CD4-positive, CD25-positive, alpha-beta regulatory T cell (primary cell): ENCODE results near the gene RHOC. TPM values are rescaled to one million over a fixed set of nuclear protein-coding genes. Genes with fewer than 3 reads are reported as not detected.

ENCODE experiments used
- ATAC-seq, 2 donors: fragments of 150-1000 bp; cut with Tn5 transposase; one replicate each; pipeline ENCODE4 v1.10.0; 2021; ENCODE audit warnings: low read depth in 2 of 2, moderate number of reproducible peaks in 2 of 2, moderate library complexity in 1 of 2
- DNase-seq, 3 donors: peaks; one replicate each; pipeline versions ENCODE4 v3.0.0 to v3.0.0-alpha.2; 2012 to 2022; ENCODE audit warnings: mixed read lengths in 1 of 3
- H3K27ac ChIP-seq: one replicate; pipeline ENCODE4 v1.7.0; 2013; ENCODE audit warnings: mild to moderate bottlenecking, low read length; ENCODE audit not compliant: insufficient read depth, poor library complexity, severe bottlenecking
- H3K27me3 ChIP-seq: one replicate; pipeline ENCODE4 v1.7.0; 2013; ENCODE audit warnings: low read length; ENCODE audit not compliant: control insufficient read depth, insufficient read depth
- H3K36me3 ChIP-seq: one replicate; pipeline ENCODE4 v1.7.0; 2013; ENCODE audit warnings: mild to moderate bottlenecking, low read length, moderate library complexity; ENCODE audit not compliant: control insufficient read depth, insufficient read depth
- H3K4me1 ChIP-seq: 2 replicates; pipeline ENCODE4 v1.7.0; 2013; ENCODE audit warnings: mild to moderate bottlenecking, low read length; ENCODE audit not compliant: insufficient read depth, control insufficient read depth, poor library complexity, severe bottlenecking
- H3K4me3 ChIP-seq: one replicate; pipeline ENCODE4 v1.7.0; 2013; ENCODE audit warnings: low read depth, mild to moderate bottlenecking, low read length, moderate library complexity
- H3K9me3 ChIP-seq, 2 experiments: 1 replicate in 1 of 2; 2 replicates in 1 of 2; pipeline ENCODE4 v1.7.0; 2013; ENCODE audit warnings: low read length in 2 of 2, mild to moderate bottlenecking in 1 of 2, moderate library complexity in 1 of 2; ENCODE audit not compliant: control insufficient read depth in 2 of 2
- H3K27ac Mint-ChIP-seq, 3 donors: one replicate each; pipeline ENCODE4 v1.8.0; 2020 to 2022; ENCODE audit warnings: mild to moderate bottlenecking in 3 of 3, mixed read lengths in 3 of 3, moderate library complexity in 2 of 3
- H3K27me3 Mint-ChIP-seq: one replicate; pipeline ENCODE4 v1.8.0; 2022; ENCODE audit warnings: mild to moderate bottlenecking, mixed read lengths
- H3K36me3 Mint-ChIP-seq: one replicate; pipeline ENCODE4 v1.8.0; 2020; ENCODE audit warnings: mixed read lengths
- H3K4me1 Mint-ChIP-seq, 4 donors: one replicate each; pipeline ENCODE4 v1.8.0; 2020 to 2022; ENCODE audit warnings: mixed read lengths in 4 of 4, mild to moderate bottlenecking in 1 of 4
- H3K4me3 Mint-ChIP-seq, 4 donors: one replicate each; pipeline ENCODE4 v1.8.0; 2020 to 2022; ENCODE audit warnings: mild to moderate bottlenecking in 4 of 4, mixed read lengths in 4 of 4, moderate library complexity in 3 of 4
- H3K9me3 Mint-ChIP-seq, 7 donors: one replicate each; pipeline ENCODE4 v1.8.0; 2020 to 2022; ENCODE audit warnings: mixed read lengths in 7 of 7, mild to moderate bottlenecking in 3 of 7, moderate library complexity in 2 of 7
- polyA plus RNA-seq, 4 donors: library from polyadenylated mRNA; unstranded; fragments of 300-500 nt; fragmentation: Illumina TruSeq; gene quantifications; one replicate each; pipeline ENCODE4 v1.2.3, GENCODE V29; 2021
- total RNA-seq: library from RNA; stranded (reverse); gene quantifications from one replicate; pipeline ENCODE4 v1.2.3, GENCODE V29; 2022

Gene RHOC
- 17.4 TPM for total RNA-seq
- 10 to 100 TPM; 20.1 to 34.1 (median 28.9) TPM for polyA plus RNA-seq

DNA sequence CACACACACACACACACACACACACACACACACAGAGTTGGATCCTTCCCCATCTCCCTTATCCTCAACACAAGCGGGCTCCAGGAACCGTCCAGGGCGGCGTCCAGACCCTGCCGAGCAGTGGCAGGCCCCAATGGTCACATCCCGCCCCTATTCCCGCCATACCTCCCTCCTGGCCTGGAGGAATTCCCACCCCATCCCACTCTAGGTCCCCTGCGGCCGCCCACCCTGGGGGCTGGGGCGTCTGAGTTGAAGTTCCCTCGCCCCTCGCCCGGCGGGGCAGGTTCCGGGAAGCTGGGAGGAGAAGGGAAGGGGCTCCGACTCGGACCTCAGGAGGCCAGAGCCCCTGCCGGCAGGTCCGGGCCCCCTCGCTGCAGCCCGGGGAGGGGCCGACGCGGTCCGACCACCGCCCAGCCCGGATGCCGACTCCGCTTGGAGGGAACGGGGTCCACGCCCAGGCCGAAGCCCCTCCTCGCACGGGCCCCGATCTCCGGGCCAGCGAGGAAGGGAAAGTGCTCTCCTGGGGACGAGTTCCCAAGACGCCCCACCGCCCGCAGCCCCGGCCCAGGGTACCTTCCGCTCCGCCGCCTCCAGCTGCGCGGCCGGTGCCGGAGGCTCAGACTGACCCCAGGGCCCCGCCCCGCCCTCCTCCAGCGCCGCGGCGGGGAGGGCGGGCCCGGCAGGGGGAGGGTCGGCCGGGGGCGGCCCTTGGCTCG is at the start of gene RHOC:
TSS of gene RHOC (minus strand) at position 623 of the 716 bp plus-strand sequence. CDS start 3,328 bp downstream, outside the sequence.
- H3K4me1 Mint-ChIP-seq = peaks cover 11 to 39% (median 26%) of the 10 kb centered on the region in 4 donors
- no peaks in the 10 kb centered on the region for H3K27me3 ChIP-seq
- ATAC-seq = peak; percentile 30 to 36

DNA sequence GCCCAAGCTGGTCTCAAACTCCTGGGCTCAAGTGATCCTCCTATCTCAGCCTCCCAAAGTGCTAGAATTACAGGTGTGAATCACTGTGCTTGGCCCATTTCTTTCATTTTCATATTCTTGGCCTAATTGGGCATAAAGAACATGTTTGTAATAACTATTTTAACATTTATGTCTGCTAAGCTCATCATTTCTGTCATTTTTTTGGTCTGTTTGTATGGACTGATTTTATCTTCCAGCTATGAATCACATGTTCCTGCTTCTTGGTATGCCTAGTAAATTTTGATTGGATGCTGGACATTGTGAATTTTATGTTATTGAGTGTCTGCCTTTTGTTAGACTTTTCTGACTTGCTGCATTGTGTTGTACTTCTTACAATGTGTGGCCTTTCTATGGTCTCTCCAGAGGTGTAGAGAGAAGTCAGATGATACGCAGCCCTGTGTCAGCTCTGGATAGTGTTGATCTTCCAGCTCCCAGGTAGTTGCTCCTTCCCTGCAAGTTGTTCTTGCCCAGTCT is 47.2 kb upstream of the RHOC start:
- Histone ChIP-seq H3K4me3 (no peak overlapping the region), H3K9me3 (peaks cover 4 to 9% of the 10 kb centered on the region in 2 experiments), H3K4me1 (no peaks in the 10 kb centered on the region), H3K36me3 (no peaks in the 10 kb centered on the region), H3K27ac (no peak overlapping the region), H3K27me3 (peaks cover 3% of the 10 kb centered on the region)
- no peak overlapping the region for H3K4me3 Mint-ChIP-seq
- ATAC-seq = no peak
- no peaks in the 10 kb centered on the region for H3K36me3 Mint-ChIP-seq
- H3K4me1 Mint-ChIP-seq = no peaks in the 10 kb centered on the region
- DNase-seq = no peak
- H3K9me3 Mint-ChIP-seq = peaks cover 0 to 10% (median 5%) of the 10 kb centered on the region in 7 donors
- no peak overlapping the region for H3K27ac Mint-ChIP-seq
- H3K27me3 Mint-ChIP-seq = peaks cover 58% of the 10 kb centered on the region

More for the DNA sequence above, at the start of gene RHOC:
- peaks cover 14% of the 10 kb centered on the region for H3K27me3 Mint-ChIP-seq
- peak within 1 kb of the TSS in 2 of 3 donors; percentile 43 to 75 for H3K27ac Mint-ChIP-seq
- peak in 2 of 3 donors; percentile 29 to 50 for DNase-seq
- peaks cover 33% of the 10 kb centered on the region for H3K4me1 ChIP-seq
- no peak within 1 kb of the TSS for H3K27ac ChIP-seq
- H3K4me3 Mint-ChIP-seq = peak within 1 kb of the TSS; percentile 82 to 94 (median 89)
- H3K9me3 Mint-ChIP-seq = peaks cover 0 to 2% (median 0%) of the 10 kb centered on the region in 7 donors
- H3K4me3 ChIP-seq = peak within 1 kb of the TSS; percentile 7
- H3K9me3 ChIP-seq = no peaks in the 10 kb centered on the region
- no peaks in the 10 kb centered on the region for H3K36me3 ChIP-seq
- no peaks in the 10 kb centered on the region for H3K36me3 Mint-ChIP-seq

DNA sequence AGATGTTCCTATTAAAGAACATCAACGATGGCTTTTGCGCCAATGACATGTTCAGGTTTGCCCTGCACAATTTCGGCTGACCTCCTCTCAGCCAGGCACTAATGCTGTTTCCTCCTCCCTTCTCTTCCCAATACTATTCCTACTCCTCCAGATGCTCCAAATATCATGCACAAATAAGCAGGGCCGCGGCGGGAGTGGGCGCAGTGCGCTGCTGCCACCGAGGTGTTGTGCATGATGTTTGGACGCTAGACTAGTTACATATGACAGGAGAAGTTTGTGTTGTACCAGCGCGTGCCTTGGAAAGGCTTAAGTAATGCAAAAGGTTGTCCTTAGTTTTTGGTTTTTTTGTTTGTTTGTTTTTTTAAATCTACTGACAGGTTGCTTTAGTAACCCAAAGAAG is 41.5 kb upstream of the RHOC start:
- peaks cover 0 to 7% (median 0%) of the 10 kb centered on the region in 4 donors for H3K4me1 Mint-ChIP-seq

DNA sequence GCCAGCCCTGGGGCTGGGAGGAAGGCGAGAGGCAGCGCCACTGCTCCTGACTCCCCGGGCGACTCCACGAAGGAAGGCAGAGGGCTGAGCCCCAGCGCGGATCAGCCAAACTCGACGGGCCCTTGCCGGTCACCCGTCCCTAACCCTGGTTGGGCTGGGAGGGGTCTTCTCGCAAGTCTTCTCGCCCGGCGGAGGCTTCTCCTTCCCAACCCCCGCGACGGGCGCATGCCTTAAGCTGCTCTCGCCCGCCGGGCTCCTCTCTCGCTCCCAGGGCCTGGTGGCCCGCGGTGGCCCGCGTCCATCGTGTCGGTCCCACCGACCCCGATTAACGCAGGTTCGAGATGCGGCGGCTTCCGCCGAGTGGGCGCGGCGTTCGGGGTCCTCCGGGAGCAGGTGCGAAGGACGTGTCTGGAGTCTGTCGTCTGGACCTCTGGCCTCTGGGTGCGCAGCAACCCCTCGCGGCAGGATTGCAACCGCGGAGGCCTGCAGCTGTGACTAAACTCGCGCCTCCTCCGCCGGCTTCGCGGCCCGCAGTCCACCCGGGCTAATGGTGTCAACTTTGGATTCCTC is 37.2 kb upstream of the RHOC start:
- Mint-ChIP-seq H3K27ac (no peak overlapping the region), H3K4me1 (peaks cover 0 to 10% (median 0%) of the 10 kb centered on the region in 4 donors), H3K36me3 (no peaks in the 10 kb centered on the region), H3K27me3 (peaks cover 68% of the 10 kb centered on the region), H3K4me3 (peak overlapping the region in 1 of 4 donors; percentile 52), H3K9me3 (peaks cover 0 to 12% (median 1%) of the 10 kb centered on the region in 7 donors)
- no peak overlapping the region for H3K4me3 ChIP-seq
- H3K36me3 ChIP-seq = no peaks in the 10 kb centered on the region
- H3K27me3 ChIP-seq = peaks cover 18% of the 10 kb centered on the region
- H3K9me3 ChIP-seq = no peaks in the 10 kb centered on the region
- DNase-seq (no peak), ATAC-seq (no peak)
- no peak overlapping the region for H3K27ac ChIP-seq
- no peaks in the 10 kb centered on the region for H3K4me1 ChIP-seq

More for the DNA sequence above, 41.5 kb upstream of the RHOC start:
- Mint-ChIP-seq H3K27me3 (peaks cover 64% of the 10 kb centered on the region), H3K27ac (no peak overlapping the region), H3K4me3 (no peak overlapping the region), H3K9me3 (peaks cover 0 to 10% (median 2%) of the 10 kb centered on the region in 7 donors), H3K36me3 (no peaks in the 10 kb centered on the region)
- H3K9me3 ChIP-seq = no peaks in the 10 kb centered on the region
- ATAC-seq (no peak), DNase-seq (no peak)
- peaks cover 2% of the 10 kb centered on the region for H3K27me3 ChIP-seq
- no peak overlapping the region for H3K27ac ChIP-seq
- no peak overlapping the region for H3K4me3 ChIP-seq
- no peaks in the 10 kb centered on the region for H3K4me1 ChIP-seq
- no peaks in the 10 kb centered on the region for H3K36me3 ChIP-seq

DNA sequence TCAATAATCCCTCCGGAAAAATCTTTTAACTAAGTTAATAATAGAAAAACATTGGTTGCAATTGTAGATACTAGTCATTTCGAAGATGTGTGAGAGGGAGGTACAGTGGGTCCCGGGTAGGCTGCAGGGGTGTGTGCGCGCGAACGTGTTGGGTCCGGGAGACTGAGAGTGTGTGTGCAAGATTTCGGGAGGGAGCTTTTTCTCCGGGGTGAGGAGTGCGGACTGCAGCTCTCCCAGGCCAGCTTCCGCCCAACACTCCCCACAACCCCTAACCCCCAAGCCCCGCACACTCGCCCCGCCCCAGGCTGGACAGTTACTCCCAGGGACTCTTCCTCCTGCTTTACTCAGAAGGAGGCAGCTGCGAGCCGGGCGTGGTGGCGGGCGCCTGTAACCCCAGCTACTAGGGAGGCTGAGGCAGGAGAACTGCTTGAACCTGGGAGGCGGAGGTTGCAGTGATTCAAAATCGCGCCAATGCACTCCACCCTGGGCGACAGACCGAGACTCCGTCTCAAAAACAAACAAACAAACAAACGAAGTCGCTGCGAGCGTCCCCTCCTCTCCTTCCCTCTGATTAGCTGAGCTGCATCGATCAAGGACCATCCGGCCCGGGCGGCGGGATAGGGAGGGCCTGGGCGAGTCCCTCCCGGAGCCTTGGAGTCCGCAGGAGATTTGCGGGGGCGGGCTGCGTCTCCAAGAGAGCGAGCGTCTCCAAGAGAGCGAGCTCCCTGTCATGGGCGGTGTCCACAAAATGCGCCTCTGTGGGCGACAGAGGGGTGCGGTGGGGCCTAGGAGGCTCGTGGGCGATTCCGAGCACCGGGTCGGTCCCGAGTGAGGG is 36.5 kb upstream of the RHOC start:
- no peak overlapping the region for H3K27ac Mint-ChIP-seq
- Histone ChIP-seq H3K27me3 (peaks cover 22% of the 10 kb centered on the region), H3K27ac (no peak overlapping the region), H3K36me3 (no peaks in the 10 kb centered on the region), H3K4me3 (no peak overlapping the region), H3K4me1 (no peaks in the 10 kb centered on the region), H3K9me3 (no peaks in the 10 kb centered on the region)
- ATAC-seq = no peak
- no peak for DNase-seq
- peaks cover 70% of the 10 kb centered on the region for H3K27me3 Mint-ChIP-seq
- H3K4me1 Mint-ChIP-seq = peaks cover 0 to 10% (median 0%) of the 10 kb centered on the region in 4 donors
- peak overlapping the region in 1 of 4 donors; percentile 52 for H3K4me3 Mint-ChIP-seq
- peaks cover 0 to 12% (median 1%) of the 10 kb centered on the region in 7 donors for H3K9me3 Mint-ChIP-seq
- H3K36me3 Mint-ChIP-seq = no peaks in the 10 kb centered on the region

DNA sequence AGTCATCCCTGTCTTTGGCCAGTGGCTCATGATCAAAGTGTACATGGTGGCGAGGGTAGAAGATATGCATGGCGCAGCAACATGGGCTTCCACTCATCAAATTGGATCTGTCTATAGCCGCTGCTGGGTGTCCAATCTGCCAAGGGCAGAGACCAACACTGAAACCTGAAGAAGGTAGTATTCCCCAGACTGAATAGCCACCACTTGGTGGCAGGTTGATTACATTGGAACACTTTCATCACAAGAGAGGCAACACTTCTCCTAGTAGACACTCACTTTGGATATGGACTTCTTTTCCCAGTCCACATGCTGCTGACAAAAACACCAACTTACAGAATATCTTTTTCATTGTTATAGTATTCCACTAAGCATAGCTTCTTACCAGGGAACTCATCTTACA is 30.6 kb upstream of the RHOC start:
- Mint-ChIP-seq H3K27me3 (peaks cover 34% of the 10 kb centered on the region), H3K36me3 (no peaks in the 10 kb centered on the region), H3K4me3 (no peak overlapping the region), H3K27ac (no peak overlapping the region), H3K4me1 (no peaks in the 10 kb centered on the region), H3K9me3 (peaks cover 0 to 3% (median 0%) of the 10 kb centered on the region in 7 donors)
- peaks cover 26% of the 10 kb centered on the region for H3K27me3 ChIP-seq
- DNase-seq = no peak
- no peaks in the 10 kb centered on the region for H3K9me3 ChIP-seq
- ATAC-seq = no peak
- H3K4me3 ChIP-seq = no peak overlapping the region
- H3K27ac ChIP-seq = no peak overlapping the region
- H3K4me1 ChIP-seq = no peaks in the 10 kb centered on the region
- H3K36me3 ChIP-seq = no peaks in the 10 kb centered on the region

DNA sequence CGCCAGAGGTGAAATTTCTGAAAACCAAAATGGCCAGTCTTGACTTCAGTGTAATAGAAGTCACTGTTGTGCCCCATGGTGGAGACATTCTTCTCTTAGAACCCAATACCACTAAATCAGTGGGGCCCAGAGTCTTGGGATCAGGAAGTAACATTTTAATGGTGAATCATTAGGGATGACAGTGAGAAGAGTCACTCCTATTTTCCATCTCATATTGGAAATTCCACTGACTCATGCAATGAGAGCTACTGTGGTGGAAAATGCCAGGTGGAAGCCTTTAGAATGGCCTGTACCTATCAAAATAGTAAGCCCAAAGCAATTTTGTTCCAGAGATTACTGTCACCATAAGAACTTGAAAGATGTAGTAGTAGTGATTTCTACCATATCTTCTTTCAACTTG is 28.8 kb upstream of the RHOC start:
- no peak for ATAC-seq
- Mint-ChIP-seq H3K36me3 (no peaks in the 10 kb centered on the region), H3K4me1 (no peaks in the 10 kb centered on the region), H3K27ac (no peak overlapping the region), H3K9me3 (peaks cover 0 to 3% (median 0%) of the 10 kb centered on the region in 7 donors), H3K27me3 (peaks cover 28% of the 10 kb centered on the region), H3K4me3 (no peak overlapping the region)
- Histone ChIP-seq H3K36me3 (no peaks in the 10 kb centered on the region), H3K9me3 (no peaks in the 10 kb centered on the region), H3K4me3 (no peak overlapping the region), H3K4me1 (no peaks in the 10 kb centered on the region), H3K27ac (no peak overlapping the region), H3K27me3 (peaks cover 21% of the 10 kb centered on the region)
- DNase-seq = no peak
